HFF-Myc (cell line): Measurements from ENCODE around the gene PRICKLE2.

Experiments
- DNase-seq: peaks from one replicate; pipeline ENCODE4 v3.0.0-alpha.2; 2011; ENCODE audit warnings: low read depth; ENCODE audit errors: extremely low read depth
- H3K4me3 ChIP-seq: replicated peaks from 2 replicates; pipeline ENCODE4 v1.5.1; 2011; ENCODE audit warnings: low read depth, mild to moderate bottlenecking, control low read depth, low read length
- CTCF ChIP-seq: IDR thresholded peaks from 2 replicates; pipeline ENCODE4 v1.5.1; 2012; ENCODE audit warnings: mild to moderate bottlenecking, low read depth, low read length, control low read depth; ENCODE audit errors: missing control alignments

The PRICKLE2 gene

GRCh38 chr3:64048631-64049061 is 176.6 kb downstream of the PRICKLE2 start:
- DNase-seq, result peak; percentile 39
- no peak overlapping the region for H3K4me3 ChIP-seq
- no peak for TF ChIP-seq CTCF

- DNase-seq, result no peak
- TF ChIP-seq CTCF, result no peak
These were observed 177.5 kb downstream of the PRICKLE2 start for GRCh38 chr3:64047787-64048186.

GRCh38 chr3:64046996-64047594 is 178.2 kb downstream of the PRICKLE2 start:
- DNase-seq, result no peak
- no peak overlapping the region for H3K4me3 ChIP-seq
- no peak for TF ChIP-seq CTCF

More at GRCh38 chr3:64047787-64048186, 177.5 kb downstream of the PRICKLE2 start:
- H3K4me3 ChIP-seq, result no peak overlapping the region

GRCh38 chr3:64046592-64046991 is 178.7 kb downstream of the PRICKLE2 start:
- no peak for TF ChIP-seq CTCF
- DNase-seq, result no peak
- no peak overlapping the region for H3K4me3 ChIP-seq

- no peak for TF ChIP-seq CTCF
- no peak for DNase-seq
These were observed 182.3 kb downstream of the PRICKLE2 start for GRCh38 chr3:64042952-64043351.

More at GRCh38 chr3:64042952-64043351, 182.3 kb downstream of the PRICKLE2 start:
- no peak overlapping the region for H3K4me3 ChIP-seq
